IMR-90 (cell line): ENCODE results near the gene SRSF2.

Source experiments
- CEBPB ChIP-seq: IDR thresholded peaks from 2 replicates; pipeline ENCODE4 v1.6.1; 2012; ENCODE audit warnings: low read depth, low read length, improper control_type of control experiment
- CHD1 ChIP-seq: IDR thresholded peaks from 2 replicates; pipeline ENCODE4 v1.6.1; 2012; ENCODE audit warnings: low read depth, low read length, improper control_type of control experiment
- CTCF ChIP-seq: conservative IDR thresholded peaks from 2 replicates; pipeline ENCODE4 v1.5.1; 2012; ENCODE audit warnings: mild to moderate bottlenecking, low read depth, low read length, improper control_type of control experiment
- FOS ChIP-seq: fragments of 150-350 bp; IDR thresholded peaks from 2 replicates; pipeline ENCODE4 v1.6.1; 2016; ENCODE audit warnings: low read depth, low read length
- POLR2A ChIP-seq: IDR thresholded peaks from 2 replicates; pipeline ENCODE4 v1.6.1; 2012; ENCODE audit warnings: mild to moderate bottlenecking, low read depth, low read length
- RFX5 ChIP-seq: IDR thresholded peaks from 2 replicates; pipeline ENCODE4 v1.8.0; 2012; ENCODE audit warnings: low read depth, mild to moderate bottlenecking, low read length, moderate library complexity

DNA sequence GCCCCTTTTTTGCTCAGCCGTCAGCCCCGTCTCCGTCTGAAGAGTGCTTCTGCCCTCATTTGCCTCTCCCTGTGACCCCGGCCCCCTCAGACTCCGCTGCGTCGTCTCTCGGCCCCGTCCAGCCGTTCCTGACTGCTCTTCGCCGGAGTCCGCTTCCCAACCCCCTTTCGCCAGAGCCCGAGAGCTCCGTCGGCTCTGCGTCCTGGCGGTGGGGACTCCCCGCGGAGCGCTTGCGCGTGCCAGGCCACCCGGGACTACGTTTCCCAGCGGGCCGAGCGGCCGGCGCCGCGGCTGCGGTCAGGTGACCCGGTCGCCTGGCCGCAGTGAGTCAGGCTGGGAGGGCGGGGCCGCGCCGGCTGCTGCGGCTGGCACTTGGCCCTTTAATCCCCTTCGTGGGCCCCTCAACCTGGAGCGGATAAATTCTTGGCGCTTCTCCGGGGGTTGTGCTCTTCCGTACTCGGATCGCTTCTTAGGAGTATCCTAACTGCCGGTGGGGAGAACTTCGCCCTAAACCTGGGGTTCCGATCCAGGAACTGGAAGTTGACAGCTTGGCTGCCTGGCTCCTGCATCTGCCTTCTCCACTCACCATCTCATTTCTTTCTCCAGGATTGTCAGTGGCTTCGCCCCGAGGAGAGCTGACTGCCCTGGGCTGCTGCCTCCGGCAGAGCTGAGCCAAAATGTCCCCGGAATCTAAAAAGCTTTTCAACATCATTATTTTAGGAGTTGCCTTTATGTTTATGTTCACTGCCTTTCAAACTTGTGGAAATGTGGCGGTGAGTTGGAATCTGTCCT is 741 bp upstream of the SRSF2 start, which contains the start of gene MFSD11:
- no peak for TF ChIP-seq CTCF
- TF ChIP-seq RFX5: no peak
- no peak for TF ChIP-seq CEBPB
- TF ChIP-seq POLR2A: peak; percentile 74
- TF ChIP-seq CHD1: no peak
- TF ChIP-seq FOS: peak; percentile 87
